ENCODE data around the gene FAM174C. TPM values are rescaled to one million over a fixed set of nuclear protein-coding genes. Genes with fewer than 3 reads are reported as not detected.

FAM174C gene
- total and polyA plus RNA-seq, 2 of the 8 experiments (the other 6 are each of a cell fraction or from before 2014, with no cell fraction given) = 44.5 to 125 TPM

- TF ChIP-seq ATF2 (IDR thresholded peaks at IDR 0.05; ENCODE audit: low read length) (no peak), RAD21 (IDR thresholded peaks at IDR 0.05 in 1 of 2, conservative IDR thresholded peaks at IDR 0.05 in 1 of 2; ENCODE audit: low read depth in 2 of 2, low read length in 2 of 2) (peak; percentile 86 to 87), NRF1 (IDR thresholded peaks at IDR 0.05; ENCODE audit: low read depth, low read length) (no peak), SP1 (IDR thresholded peaks at IDR 0.05; ENCODE audit: low read depth, low read length) (peak; percentile 44; the same call in 1 of the 2 replicates), GABPA (IDR thresholded peaks at IDR 0.05; ENCODE audit: borderline replicate concordance, insufficient read depth, low read length) (peak; percentile 81), TBP (IDR thresholded peaks at IDR 0.05; ENCODE audit: low read depth, low read length) (peak; percentile 41; the same call in 1 of the 2 replicates), SRF (IDR thresholded peaks at IDR 0.05; ENCODE audit: low read depth, low read length) (no peak), MAX (IDR thresholded peaks at IDR 0.05) (no peak), RFX5 (IDR thresholded peaks at IDR 0.05; ENCODE audit: borderline replicate concordance, low read depth, low read length) (no peak), TEAD4 (IDR thresholded peaks at IDR 0.05; ENCODE audit: low read depth, low read length) (no peak), RXRA (IDR thresholded peaks at IDR 0.05; ENCODE audit: insufficient read depth, low read depth, low read length) (0 out of 2 replicates have a peak, but pooled peaks have one; percentile 29)
Measured at GRCh38 chr19:1243768-1244692, 31.3 kb upstream of the FAM174C start (continued).

Data from H1 (cell line).